K562 (cell line): ENCODE results near the gene ENKUR. TPM values are rescaled to one million over a fixed set of nuclear protein-coding genes. Genes with fewer than 3 reads are reported as not detected.

ENCODE experiments used
- BRCA1 ChIP-seq, 2 experiments: fragments of 450-650 bp in 1 of 2; sonication (generic) in 1 of 2; formaldehyde crosslinking in 1 of 2; IDR thresholded peaks; 2 replicates each; pipeline versions ENCODE4 v1.5.0 to v1.6.1; 2017 to 2020; ENCODE audit warnings: mild to moderate bottlenecking in 1 of 2, missing genetic modification reagents in 1 of 2
- BRD9 ChIP-seq: fragments of 450-650 bp; IDR thresholded peaks from 2 replicates; pipeline ENCODE4 v1.6.1; 2018; ENCODE audit warnings: low read depth; ENCODE audit not compliant: partially characterized antibody
- CBFA2T2 ChIP-seq: fragments of 450-650 bp; conservative IDR thresholded peaks from 2 replicates; pipeline ENCODE4 v1.6.1; 2017; ENCODE audit warnings: mild to moderate bottlenecking
- COPS2 ChIP-seq: fragments of 450-650 bp; conservative IDR thresholded peaks from 2 replicates; pipeline ENCODE4 v1.6.1; 2016; ENCODE audit warnings: mild to moderate bottlenecking, moderate library complexity
- EWSR1 ChIP-seq: fragments of 450-650 bp; IDR thresholded peaks from 2 replicates; pipeline ENCODE4 v1.6.1; 2018; ENCODE audit warnings: borderline replicate concordance, mild to moderate bottlenecking, low read depth, moderate library complexity; ENCODE audit not compliant: partially characterized antibody
- GABPA ChIP-seq: fragments of 200-800 bp; sonication (Bioruptor generic); conservative IDR thresholded peaks from 2 replicates; pipeline ENCODE4 v1.6.1; 2016; ENCODE audit warnings: low read depth, missing genetic modification characterization, missing compliant biosample characterization
- GTF2E2 ChIP-seq: fragments of 200-800 bp; sonication (Bioruptor generic); IDR thresholded peaks from 2 replicates; pipeline ENCODE4 v1.6.1; 2016; ENCODE audit warnings: missing genetic modification characterization, missing compliant biosample characterization
- HNRNPL ChIP-seq: fragments of 200-400 bp; formaldehyde crosslinking; IDR thresholded peaks from 2 replicates; pipeline ENCODE4 v1.6.1; 2017; ENCODE audit warnings: low read depth, mild to moderate bottlenecking, low read length
- KDM1A ChIP-seq, 2 experiments: fragments of 450-650 bp; IDR thresholded peaks; 2 replicates each; pipeline ENCODE4 v1.6.1; 2016; ENCODE audit warnings: mild to moderate bottlenecking in 2 of 2
- KDM2B ChIP-seq: fragments of 250-450 bp; sonication (Bioruptor Pico); IDR thresholded peaks from 2 replicates; pipeline ENCODE4 v1.8.0; 2021; ENCODE audit warnings: mild to moderate bottlenecking, moderate library complexity
- MAFG ChIP-seq: fragments of 450-650 bp; conservative IDR thresholded peaks from 2 replicates; pipeline ENCODE4 v1.6.1; 2016; ENCODE audit warnings: missing genetic modification characterization, missing compliant biosample characterization
- MYBL2 ChIP-seq, 2 experiments: fragments of 450-650 bp in 1 of 2; sonication (generic) in 1 of 2; formaldehyde crosslinking in 1 of 2; IDR thresholded peaks; 2 replicates each; pipeline versions ENCODE4 v1.6.1 to v1.8.1; 2017 to 2022; ENCODE audit warnings: borderline replicate concordance in 1 of 2, inconsistent platforms in 1 of 2, low read depth in 1 of 2, mild to moderate bottlenecking in 1 of 2, missing genetic modification reagents in 1 of 2, moderate library complexity in 1 of 2
- RCOR1 ChIP-seq, 2 experiments: IDR thresholded peaks; 2 replicates each; pipeline ENCODE4 v1.6.1; 2012; ENCODE audit warnings: low read depth in 2 of 2, low read length in 2 of 2, borderline replicate concordance in 1 of 2, improper control_type of control experiment in 1 of 2
- SMARCE1 ChIP-seq: fragments of 450-650 bp; IDR thresholded peaks from 2 replicates; pipeline ENCODE4 v1.7.1; 2016; ENCODE audit warnings: mild to moderate bottlenecking
- SOX6 ChIP-seq: fragments of 450-650 bp; IDR thresholded peaks from 2 replicates; pipeline ENCODE4 v1.6.1; 2014; ENCODE audit warnings: mild to moderate bottlenecking
- SRSF3 ChIP-seq: fragments of 200-400 bp; formaldehyde crosslinking; IDR thresholded peaks from 2 replicates; pipeline ENCODE4 v1.6.1; 2016; ENCODE audit warnings: mild to moderate bottlenecking, low read length, moderate library complexity; ENCODE audit not compliant: insufficient read depth
- TBP ChIP-seq: optimal IDR thresholded peaks from 2 replicates; pipeline ENCODE3; 2011; ENCODE audit warnings: low read depth, low read length, improper control_type of control experiment
- TCF3 ChIP-seq: sonication (generic); formaldehyde crosslinking; IDR thresholded peaks from 2 replicates; pipeline ENCODE4 v1.4.0; 2020; ENCODE audit warnings: mild to moderate bottlenecking, missing genetic modification reagents
- ZNF263 ChIP-seq: sonication (generic); formaldehyde crosslinking; IDR thresholded peaks from 2 replicates; pipeline ENCODE4 v1.8.0; 2022; ENCODE audit warnings: mild to moderate bottlenecking, missing genetic modification reagents, borderline replicate concordance
- polyA plus RNA-seq, 8 experiments: library from polyadenylated mRNA; depleted of rRNA in 4 of 8; stranded (reverse) in 5 of 8; unstranded in 3 of 8; fragments of >200 nt; fragmentation: Nextera tagmentation in 2 of 8; fragmentation: Illumina TruSeq in 1 of 8; extraction: Ambion mirVana in 2 of 8; extraction: Trizol in 1 of 8; gene quantifications; 2 replicates each; pipeline versions ENCODE4 v1.2.1 to v1.2.3, GENCODE V29; 2011 to 2014; ENCODE audit warnings: inconsistent platforms in 1 of 8, missing spikeins in 1 of 8
- total RNA-seq, 7 experiments: library from RNA; depleted of rRNA in 6 of 7; stranded (reverse); fragments of >200 nt in 6 of 7; fragmentation: Illumina TruSeq in 2 of 7; extraction: Trizol in 2 of 7; gene quantifications; 2 replicates each; pipeline versions ENCODE4 v1.2.1 to v1.2.3, GENCODE V29; 2011 to 2021; ENCODE audit warnings: low replicate concordance in 1 of 7
- TF ChIP-seq, protein P1 (sequence below), 2 experiments: fragments of 200-800 bp in 1 of 2; sonication (Bioruptor generic) in 1 of 2; sonication (generic) in 1 of 2; formaldehyde crosslinking in 1 of 2; IDR thresholded peaks in 1 of 2; conservative IDR thresholded peaks in 1 of 2; 2 replicates each; pipeline versions ENCODE4 v1.5.0 to v1.6.1; 2016 to 2020; ENCODE audit warnings: missing compliant biosample characterization in 1 of 2, missing genetic modification characterization in 1 of 2, missing genetic modification reagents in 1 of 2
- TF ChIP-seq, protein P2 (sequence below): fragments of 250-450 bp; sonication (Bioruptor Pico); IDR thresholded peaks from 2 replicates; pipeline ENCODE4 v1.4.0; 2020; ENCODE audit warnings: mild to moderate bottlenecking, moderate library complexity
- TF ChIP-seq, protein P3 (sequence below): fragments of 250-450 bp; sonication (Bioruptor Pico); IDR thresholded peaks from 2 replicates; pipeline ENCODE4 v1.9.0; 2021; ENCODE audit warnings: mild to moderate bottlenecking
- TF ChIP-seq, protein P4 (sequence below): IDR thresholded peaks from 2 replicates; pipeline ENCODE4 v1.6.1; 2014; ENCODE audit warnings: antibody characterized with exemption
- TF ChIP-seq, protein P5 (sequence below): fragments of 250-450 bp; sonication (Bioruptor Pico); IDR thresholded peaks from 2 replicates; pipeline ENCODE4 v1.5.0; 2021

Gene ENKUR
- total and polyA plus RNA-seq, 9 of the 15 experiments (the other 6 are each of a cell fraction or from before 2014, with no cell fraction given) = 0.06 to 0.46 (median 0.20) TPM

DNA sequence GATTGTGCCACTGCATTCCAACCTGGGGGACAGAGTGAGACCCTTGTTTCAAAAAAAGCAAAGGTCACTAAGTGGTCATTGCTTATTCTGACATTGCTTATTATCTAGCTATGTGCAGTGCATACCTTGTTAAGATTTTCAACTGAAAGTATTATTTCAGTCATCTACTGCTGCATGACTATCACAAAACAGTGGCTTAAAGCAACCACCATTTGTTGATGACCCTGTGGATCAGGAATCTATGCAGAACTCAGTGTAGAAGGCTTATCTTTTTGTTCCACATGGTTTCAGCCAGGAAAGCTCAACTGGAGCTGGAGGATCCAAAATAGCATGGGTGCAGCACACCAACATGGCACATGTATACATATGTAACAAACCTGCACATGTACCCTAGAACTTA lies 23.6 kb upstream of the ENKUR start (continued):
- TF ChIP-seq GTF2E2 (tag) (no peak), COPS2 (no peak), KDM2B (no peak), SMARCE1 (0 out of 2 replicates have a peak, but pooled peaks have one; percentile 16), HNRNPL (no peak), EWSR1 (no peak), TBP (no peak), KDM1A (IDR thresholded peaks at IDR 0.05) (peak; percentile 63 to 72; a peak in 3 of 4 replicates), TCF3 (peak; percentile 88), GABPA (tag) (no peak), ZNF263 (no peak), MYBL2 (IDR thresholded peaks at IDR 0.05; ENCODE audit: low read depth) (no peak), MYBL2 (CRISPR knock-in tag; IDR thresholded peaks at IDR 0.05; ENCODE audit: borderline replicate concordance) (no peak), MAFG (tag) (no peak), CBFA2T2 (peak; percentile 53), SRSF3 (no peak), SOX6 (peak; percentile 32; the same call in 1 of the 2 replicates), BRCA1 (IDR thresholded peaks at IDR 0.05) (no peak), BRCA1 (CRISPR knock-in tag; IDR thresholded peaks at IDR 0.05) (no peak), RCOR1 (IDR thresholded peaks at IDR 0.05; ENCODE audit: borderline replicate concordance in 1 of 2, low read depth in 2 of 2, low read length in 2 of 2) (no peak), BRD9 (no peak)
- TF ChIP-seq, protein P1, sequence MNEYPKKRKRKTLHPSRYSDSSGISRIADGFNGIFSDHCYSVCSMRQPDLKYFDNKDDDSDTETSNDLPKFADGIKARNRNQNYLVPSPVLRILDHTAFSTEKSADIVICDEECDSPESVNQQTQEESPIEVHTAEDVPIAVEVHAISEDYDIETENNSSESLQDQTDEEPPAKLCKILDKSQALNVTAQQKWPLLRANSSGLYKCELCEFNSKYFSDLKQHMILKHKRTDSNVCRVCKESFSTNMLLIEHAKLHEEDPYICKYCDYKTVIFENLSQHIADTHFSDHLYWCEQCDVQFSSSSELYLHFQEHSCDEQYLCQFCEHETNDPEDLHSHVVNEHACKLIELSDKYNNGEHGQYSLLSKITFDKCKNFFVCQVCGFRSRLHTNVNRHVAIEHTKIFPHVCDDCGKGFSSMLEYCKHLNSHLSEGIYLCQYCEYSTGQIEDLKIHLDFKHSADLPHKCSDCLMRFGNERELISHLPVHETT (CRISPR knock-in tag; conservative IDR thresholded peaks at IDR 0.05 in 1 of 2, IDR thresholded peaks at IDR 0.05 in 1 of 2) = no peak
- TF ChIP-seq, protein P2, sequence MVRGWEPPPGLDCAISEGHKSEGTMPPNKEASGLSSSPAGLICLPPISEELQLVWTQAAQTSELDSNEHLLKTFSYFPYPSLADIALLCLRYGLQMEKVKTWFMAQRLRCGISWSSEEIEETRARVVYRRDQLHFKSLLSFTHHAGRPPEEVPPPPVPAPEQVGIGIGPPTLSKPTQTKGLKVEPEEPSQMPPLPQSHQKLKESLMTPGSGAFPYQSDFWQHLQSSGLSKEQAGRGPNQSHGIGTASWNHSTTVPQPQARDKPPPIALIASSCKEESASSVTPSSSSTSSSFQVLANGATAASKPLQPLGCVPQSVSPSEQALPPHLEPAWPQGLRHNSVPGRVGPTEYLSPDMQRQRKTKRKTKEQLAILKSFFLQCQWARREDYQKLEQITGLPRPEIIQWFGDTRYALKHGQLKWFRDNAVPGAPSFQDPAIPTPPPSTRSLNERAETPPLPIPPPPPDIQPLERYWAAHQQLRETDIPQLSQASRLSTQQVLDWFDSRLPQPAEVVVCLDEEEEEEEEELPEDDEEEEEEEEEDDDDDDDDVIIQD = no peak
- TF ChIP-seq, protein P3, sequence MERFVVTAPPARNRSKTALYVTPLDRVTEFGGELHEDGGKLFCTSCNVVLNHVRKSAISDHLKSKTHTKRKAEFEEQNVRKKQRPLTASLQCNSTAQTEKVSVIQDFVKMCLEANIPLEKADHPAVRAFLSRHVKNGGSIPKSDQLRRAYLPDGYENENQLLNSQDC (CRISPR knock-in tag) = no peak
- TF ChIP-seq, protein P4, sequence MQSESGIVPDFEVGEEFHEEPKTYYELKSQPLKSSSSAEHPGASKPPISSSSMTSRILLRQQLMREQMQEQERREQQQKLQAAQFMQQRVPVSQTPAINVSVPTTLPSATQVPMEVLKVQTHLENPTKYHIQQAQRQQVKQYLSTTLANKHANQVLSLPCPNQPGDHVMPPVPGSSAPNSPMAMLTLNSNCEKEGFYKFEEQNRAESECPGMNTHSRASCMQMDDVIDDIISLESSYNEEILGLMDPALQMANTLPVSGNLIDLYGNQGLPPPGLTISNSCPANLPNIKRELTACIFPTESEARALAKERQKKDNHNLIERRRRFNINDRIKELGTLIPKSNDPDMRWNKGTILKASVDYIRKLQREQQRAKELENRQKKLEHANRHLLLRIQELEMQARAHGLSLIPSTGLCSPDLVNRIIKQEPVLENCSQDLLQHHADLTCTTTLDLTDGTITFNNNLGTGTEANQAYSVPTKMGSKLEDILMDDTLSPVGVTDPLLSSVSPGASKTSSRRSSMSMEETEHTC = no peak
- TF ChIP-seq, protein P5, sequence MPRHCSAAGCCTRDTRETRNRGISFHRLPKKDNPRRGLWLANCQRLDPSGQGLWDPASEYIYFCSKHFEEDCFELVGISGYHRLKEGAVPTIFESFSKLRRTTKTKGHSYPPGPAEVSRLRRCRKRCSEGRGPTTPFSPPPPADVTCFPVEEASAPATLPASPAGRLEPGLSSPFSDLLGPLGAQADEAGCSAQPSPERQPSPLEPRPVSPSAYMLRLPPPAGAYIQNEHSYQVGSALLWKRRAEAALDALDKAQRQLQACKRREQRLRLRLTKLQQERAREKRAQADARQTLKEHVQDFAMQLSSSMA (CRISPR knock-in tag) = no peak
